HG03139 (cell line): ENCODE data around the gene SLC26A4.
A peak's percentile ranks its signal among the peaks of the same experiment; 100 is the strongest.
"Not testable (repeated sequence)": the region's sequence is repeated elsewhere in the genome, so short reads cannot be mapped to it uniquely, and the experiment has no call there.

Source experiments
- ATAC-seq: cut with Tn5 transposase; IDR thresholded peaks from one replicate; pipeline ENCODE4 v1.9.1; 2021; ENCODE audit not compliant: unreplicated experiment

Gene SLC26A4

GRCh38 chr7:107660381-107661080 is at the start of gene SLC26A4:
SLC26A4 (plus strand) TSS chr7:107660828; CDS start chr7:107661642, 814 bp downstream.
- ATAC-seq: peak; percentile 49

- ATAC-seq: no peak
Observed at GRCh38 chr7:107613439-107613838, 47.2 kb upstream of the SLC26A4 start.

- ATAC-seq: no peak
Observed at GRCh38 chr7:107613948-107614347, 46.7 kb upstream of the SLC26A4 start.

- no peak for ATAC-seq
Observed at GRCh38 chr7:107614425-107614824, 46.2 kb upstream of the SLC26A4 start.

- no peak for ATAC-seq
Observed at GRCh38 chr7:107615910-107616680, 44.5 kb upstream of the SLC26A4 start.

GRCh38 chr7:107622429-107622828 is 38.2 kb upstream of the SLC26A4 start:
- no peak for ATAC-seq

- ATAC-seq: no peak
Observed at GRCh38 chr7:107622894-107623293, 37.7 kb upstream of the SLC26A4 start.

GRCh38 chr7:107627002-107627401 is 33.6 kb upstream of the SLC26A4 start:
- ATAC-seq: no peak

- ATAC-seq: no peak
Observed at GRCh38 chr7:107628461-107629064, 32.1 kb upstream of the SLC26A4 start.

GRCh38 chr7:107630342-107630741 is 30.3 kb upstream of the SLC26A4 start:
- ATAC-seq: no peak

- ATAC-seq: no peak
Observed at GRCh38 chr7:107631588-107632491, 28.8 kb upstream of the SLC26A4 start.

GRCh38 chr7:107632492-107632865 is 28.1 kb upstream of the SLC26A4 start:
- ATAC-seq: no peak

- peak; percentile 85 for ATAC-seq
Observed at GRCh38 chr7:107638594-107638993, 22.0 kb upstream of the SLC26A4 start.

- ATAC-seq: not testable (repeated sequence)
Observed at GRCh38 chr7:107639070-107639469, 21.6 kb upstream of the SLC26A4 start.

GRCh38 chr7:107641676-107642075 is 19.0 kb upstream of the SLC26A4 start:
- no peak for ATAC-seq

- no peak for ATAC-seq
Observed at GRCh38 chr7:107642501-107642900, 18.1 kb upstream of the SLC26A4 start.

- ATAC-seq: no peak
Observed at GRCh38 chr7:107643407-107643806, 17.2 kb upstream of the SLC26A4 start.

- ATAC-seq: no peak
Observed at GRCh38 chr7:107643938-107644308, 16.7 kb upstream of the SLC26A4 start.

GRCh38 chr7:107644309-107644974 is 16.2 kb upstream of the SLC26A4 start:
- ATAC-seq: no peak

GRCh38 chr7:107652642-107653041 is 8.0 kb upstream of the SLC26A4 start:
- no peak for ATAC-seq
